H9 (cell line): ENCODE measurements around the gene PCLAF. TPM values are rescaled to one million over a fixed set of nuclear protein-coding genes. Genes with fewer than 3 reads are reported as not detected.

ENCODE experiments used
- DNase-seq: peaks from one replicate; pipeline ENCODE4 v3.0.0-alpha.2; 2017
- H2AFZ ChIP-seq: one replicate; pipeline ENCODE4 v1.6.1; 2013; ENCODE audit warnings: mild to moderate bottlenecking, low read length, control low read depth, moderate library complexity
- H2AK5ac ChIP-seq: 2 replicates; pipeline ENCODE4 v1.6.1; 2013; ENCODE audit warnings: low read length, control low read depth, mixed read lengths; ENCODE audit not compliant: insufficient read length
- H2BK120ac ChIP-seq: one replicate; pipeline ENCODE4 v1.6.1; 2013; ENCODE audit warnings: low read depth, mild to moderate bottlenecking, low read length, control low read depth, inconsistent platforms; ENCODE audit not compliant: poor library complexity, severe bottlenecking
- H2BK12ac ChIP-seq: 2 replicates; pipeline ENCODE4 v1.6.1; 2013; ENCODE audit warnings: low read length, control low read depth, mixed read lengths, low read depth; ENCODE audit not compliant: insufficient read length
- H2BK15ac ChIP-seq: 2 replicates; pipeline ENCODE4 v1.6.1; 2013; ENCODE audit warnings: low read depth, low read length, control low read depth
- H2BK20ac ChIP-seq: one replicate; pipeline ENCODE4 v1.6.1; 2013; ENCODE audit warnings: low read depth, mild to moderate bottlenecking, low read length, control low read depth, inconsistent platforms; ENCODE audit not compliant: poor library complexity, severe bottlenecking
- H2BK5ac ChIP-seq: 2 replicates; pipeline ENCODE4 v1.6.1; 2013; ENCODE audit warnings: low read length, control low read depth, mixed read lengths; ENCODE audit not compliant: insufficient read length
- H3K14ac ChIP-seq: 2 replicates; pipeline ENCODE4 v1.6.1; 2013; ENCODE audit warnings: low read length, control low read depth; ENCODE audit not compliant: insufficient read depth
- H3K18ac ChIP-seq: 2 replicates; pipeline ENCODE4 v1.6.1; 2013; ENCODE audit warnings: low read depth, mild to moderate bottlenecking, mixed read lengths, low read length, control low read depth; ENCODE audit not compliant: insufficient read length
- H3K23ac ChIP-seq: 2 replicates; pipeline ENCODE4 v1.6.1; 2013; ENCODE audit warnings: low read length, control low read depth, mixed read lengths, low read depth; ENCODE audit not compliant: insufficient read length
- H3K23me2 ChIP-seq: 2 replicates; pipeline ENCODE4 v1.6.1; 2013; ENCODE audit warnings: low read depth, mild to moderate bottlenecking, mixed read lengths, low read length, control low read depth; ENCODE audit not compliant: insufficient read length, poor library complexity, severe bottlenecking
- H3K27ac ChIP-seq: 2 replicates; pipeline ENCODE4 v1.5.1; 2013; ENCODE audit warnings: low read length, control low read depth, mixed read lengths, low read depth; ENCODE audit not compliant: insufficient read length
- H3K27me3 ChIP-seq: 2 replicates; pipeline ENCODE4 v1.6.1; 2013; ENCODE audit warnings: low read length, control low read depth, inconsistent platforms; ENCODE audit not compliant: insufficient read depth
- H3K4ac ChIP-seq: 2 replicates; pipeline ENCODE4 v1.6.1; 2013; ENCODE audit warnings: low read depth, mild to moderate bottlenecking, control low read depth, inconsistent platforms, low read length, moderate library complexity
- H3K4me1 ChIP-seq: 2 replicates; pipeline ENCODE4 v1.6.1; 2013; ENCODE audit warnings: low read length, control low read depth, inconsistent platforms; ENCODE audit not compliant: insufficient read depth
- H3K4me2 ChIP-seq: 2 replicates; pipeline ENCODE4 v1.6.1; 2013; ENCODE audit warnings: low read length, control low read depth, mixed read lengths; ENCODE audit not compliant: insufficient read length, insufficient read depth
- H3K56ac ChIP-seq: 2 replicates; pipeline ENCODE4 v1.6.1; 2013; ENCODE audit warnings: low read depth, mild to moderate bottlenecking, mixed read lengths, low read length, control low read depth; ENCODE audit not compliant: insufficient read length
- H3K79me1 ChIP-seq: 2 replicates; pipeline ENCODE4 v1.6.1; 2013; ENCODE audit warnings: low read depth, mild to moderate bottlenecking, moderate library complexity, low read length, control low read depth, inconsistent platforms; ENCODE audit not compliant: insufficient read depth, poor library complexity, severe bottlenecking
- H3K79me2 ChIP-seq: 2 replicates; pipeline ENCODE4 v1.6.1; 2013; ENCODE audit warnings: low read length, control low read depth, inconsistent platforms; ENCODE audit not compliant: insufficient read depth
- H3K9ac ChIP-seq: 2 replicates; pipeline ENCODE4 v1.6.1; 2013; ENCODE audit warnings: low read length, control low read depth, mixed read lengths; ENCODE audit not compliant: insufficient read length; ENCODE audit errors: extremely low read depth
- H3K9me3 ChIP-seq: one replicate; pipeline ENCODE4 v1.6.1; 2013; ENCODE audit warnings: low read depth, low read length, inconsistent platforms; ENCODE audit not compliant: control insufficient read depth
- H3T11ph ChIP-seq: one replicate; pipeline ENCODE4 v1.6.1; 2013; ENCODE audit warnings: mild to moderate bottlenecking, low read length, control low read depth, inconsistent platforms
- H4K20me1 ChIP-seq: one replicate; pipeline ENCODE4 v1.6.1; 2013; ENCODE audit not compliant: control insufficient read depth, insufficient read length, insufficient read depth
- H4K5ac ChIP-seq: 2 replicates; pipeline ENCODE4 v1.6.1; 2013; ENCODE audit warnings: low read depth, mild to moderate bottlenecking, mixed read lengths, low read length, control low read depth; ENCODE audit not compliant: insufficient read length
- H4K8ac ChIP-seq: replicated peaks from 2 replicates; pipeline ENCODE4 v1.6.1; 2013; ENCODE audit warnings: low read length, control low read depth, mixed read lengths, low read depth; ENCODE audit not compliant: insufficient read length
- H4K91ac ChIP-seq: 2 replicates; pipeline ENCODE4 v1.6.1; 2013; ENCODE audit warnings: low read depth, mild to moderate bottlenecking, moderate library complexity, mixed read lengths, low read length, control low read depth; ENCODE audit not compliant: insufficient read length
- H3K27ac Mint-ChIP-seq, 3 experiments: 2 replicates in 2 of 3; 3 replicates in 1 of 3; pipeline ENCODE4 v1.8.0; 2020 to 2021; ENCODE audit warnings: mixed read lengths in 3 of 3, mild to moderate bottlenecking in 1 of 3, moderate library complexity in 1 of 3
- H3K27me3 Mint-ChIP-seq: 2 replicates; pipeline ENCODE4 v1.8.0; 2021; ENCODE audit warnings: low read depth, mild to moderate bottlenecking, moderate library complexity, mixed read lengths
- H3K36me3 Mint-ChIP-seq, 3 experiments: 2 replicates in 2 of 3; 3 replicates in 1 of 3; pipeline ENCODE4 v1.8.0; 2020 to 2021; ENCODE audit warnings: low read depth in 3 of 3, mixed read lengths in 3 of 3; ENCODE audit not compliant: insufficient read depth in 1 of 3
- H3K4me1 Mint-ChIP-seq, 2 experiments: 2 replicates each; pipeline ENCODE4 v1.8.0; 2020; ENCODE audit warnings: mixed read lengths in 2 of 2
- H3K4me3 Mint-ChIP-seq, 2 experiments: 2 replicates in 1 of 2; 3 replicates in 1 of 2; pipeline ENCODE4 v1.8.0; 2020 to 2021; ENCODE audit warnings: mild to moderate bottlenecking in 2 of 2, mixed read lengths in 2 of 2, moderate library complexity in 1 of 2
- H3K9me3 Mint-ChIP-seq, 2 experiments: 2 replicates in 1 of 2; 3 replicates in 1 of 2; pipeline ENCODE4 v1.8.0; 2020; ENCODE audit warnings: mild to moderate bottlenecking in 2 of 2, mixed read lengths in 2 of 2, moderate library complexity in 1 of 2
- WGBS: extraction: QIAGEN DNeasy Blood & Tissue Kit; methylation state at CpG from one replicate; pipeline ENCODE4 v1.1.7; 2013; ENCODE audit warnings: missing lambda C conversion rate, low lambda C conversion rate, mixed read lengths; ENCODE audit not compliant: insufficient read length; ENCODE audit errors: extremely low coverage; 5-methylcytosine and 5-hydroxymethylcytosine counted together
- total RNA-seq: library from RNA; stranded (reverse); gene quantifications from 2 replicates; pipeline ENCODE4 v1.2.1, GENCODE V29; 2021
- TF ChIP-seq, protein P1 (sequence below): fragments of 200-600 bp; sonication (generic); conservative IDR thresholded peaks from 3 replicates; pipeline ENCODE4 v1.8.0; 2021; ENCODE audit warnings: antibody characterized with exemption, mild to moderate bottlenecking

PCLAF gene
- total RNA-seq, 1 experiment from 2014 or later, result 65.6 TPM

DNA sequence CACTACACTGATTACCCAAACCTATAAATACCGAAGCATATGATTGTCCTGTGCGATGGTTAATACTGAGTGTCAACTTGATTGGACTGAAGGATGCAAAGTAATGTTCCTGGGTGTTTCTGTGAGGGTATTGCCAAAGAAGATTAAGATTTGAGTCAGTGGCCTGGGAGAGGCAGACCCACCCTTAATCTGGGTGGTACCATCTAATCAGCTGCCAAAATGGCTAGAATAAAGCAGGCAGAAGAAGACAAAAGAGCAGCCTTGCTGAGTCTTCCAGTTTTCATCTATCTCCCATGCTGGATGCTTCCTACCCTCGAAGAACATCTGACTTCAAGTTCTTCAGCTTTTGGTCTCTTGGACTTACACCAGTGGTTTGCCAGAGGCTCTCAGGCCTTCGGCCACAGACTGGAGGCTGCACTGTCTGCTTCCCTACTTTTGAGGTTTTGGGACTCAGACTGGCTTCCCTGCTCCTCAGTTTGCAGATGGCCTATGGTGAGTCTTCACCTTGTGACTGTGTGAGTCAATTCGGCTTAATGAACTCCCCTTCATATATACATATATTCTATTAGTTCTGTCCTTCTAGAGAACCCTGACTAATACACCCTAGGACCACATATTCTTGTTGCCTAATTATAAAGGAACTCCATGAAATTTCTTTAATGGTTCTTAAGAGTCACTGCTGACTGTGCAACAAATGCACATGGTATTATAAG, 56.9 kb downstream of the PCLAF start:
- H3K27me3 ChIP-seq, result no peaks in the 10 kb centered on the region
- H3K56ac ChIP-seq, result no peak overlapping the region
- H2BK5ac ChIP-seq, result no peak overlapping the region
- Mint-ChIP-seq H3K9me3 (no peaks in the 10 kb centered on the region; a peak in 1 of 5 replicates), H3K4me3 (no peak overlapping the region), H3K4me1 (peaks cover 0 to 3% of the 10 kb centered on the region in 2 experiments; a peak in 1 of 4 replicates), H3K36me3 (no peaks in the 10 kb centered on the region), H3K27ac (no peak overlapping the region), H3K27me3 (no peaks in the 10 kb centered on the region)
- no peak overlapping the region for H3K18ac ChIP-seq
- H3T11ph ChIP-seq, result no peak overlapping the region
- no peak overlapping the region for H2BK12ac ChIP-seq
- H4K5ac ChIP-seq, result no peak overlapping the region
- H2AFZ ChIP-seq, result no peak overlapping the region
- DNase-seq, result no peak
- no peaks in the 10 kb centered on the region for H3K9me3 ChIP-seq
- H2AK5ac ChIP-seq, result no peak overlapping the region
- no peaks in the 10 kb centered on the region for H3K79me1 ChIP-seq
- no peak overlapping the region for H2BK15ac ChIP-seq
- no peak overlapping the region for H2BK20ac ChIP-seq
- no peaks in the 10 kb centered on the region; the same call in 1 of the 2 replicates for H3K79me2 ChIP-seq
- no peak overlapping the region for H2BK120ac ChIP-seq
- no peaks in the 10 kb centered on the region for H3K4me1 ChIP-seq
- H3K14ac ChIP-seq, result no peak overlapping the region
- no CpG with 5 or more reads among the region's 5 CpGs for WGBS
- H4K91ac ChIP-seq, result no peak overlapping the region
- no peak overlapping the region for H3K27ac ChIP-seq
- H3K9ac ChIP-seq, result no peak overlapping the region
- H3K23ac ChIP-seq, result no peak overlapping the region
- no peak overlapping the region for H3K4ac ChIP-seq
- H3K4me2 ChIP-seq, result no peak overlapping the region
- no peak overlapping the region for H4K8ac ChIP-seq
- H3K23me2 ChIP-seq, result no peaks in the 10 kb centered on the region
- H4K20me1 ChIP-seq, result no peaks in the 10 kb centered on the region
- TF ChIP-seq, protein P1, sequence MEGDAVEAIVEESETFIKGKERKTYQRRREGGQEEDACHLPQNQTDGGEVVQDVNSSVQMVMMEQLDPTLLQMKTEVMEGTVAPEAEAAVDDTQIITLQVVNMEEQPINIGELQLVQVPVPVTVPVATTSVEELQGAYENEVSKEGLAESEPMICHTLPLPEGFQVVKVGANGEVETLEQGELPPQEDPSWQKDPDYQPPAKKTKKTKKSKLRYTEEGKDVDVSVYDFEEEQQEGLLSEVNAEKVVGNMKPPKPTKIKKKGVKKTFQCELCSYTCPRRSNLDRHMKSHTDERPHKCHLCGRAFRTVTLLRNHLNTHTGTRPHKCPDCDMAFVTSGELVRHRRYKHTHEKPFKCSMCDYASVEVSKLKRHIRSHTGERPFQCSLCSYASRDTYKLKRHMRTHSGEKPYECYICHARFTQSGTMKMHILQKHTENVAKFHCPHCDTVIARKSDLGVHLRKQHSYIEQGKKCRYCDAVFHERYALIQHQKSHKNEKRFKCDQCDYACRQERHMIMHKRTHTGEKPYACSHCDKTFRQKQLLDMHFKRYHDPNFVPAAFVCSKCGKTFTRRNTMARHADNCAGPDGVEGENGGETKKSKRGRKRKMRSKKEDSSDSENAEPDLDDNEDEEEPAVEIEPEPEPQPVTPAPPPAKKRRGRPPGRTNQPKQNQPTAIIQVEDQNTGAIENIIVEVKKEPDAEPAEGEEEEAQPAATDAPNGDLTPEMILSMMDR, result no peak
